Renal pelvis (tissue), 4 donors: Measurements from ENCODE around the gene CNN2. TPM values are rescaled to one million over a fixed set of nuclear protein-coding genes. Genes with fewer than 3 reads are reported as not detected.

Experiments
- DNase-seq: peaks from one replicate; pipeline ENCODE4 v3.0.0-alpha.2; 2013
- polyA plus RNA-seq, 3 donors: library from polyadenylated mRNA; unstranded; fragments of 120-200 nt; gene quantifications; one replicate each; pipeline ENCODE4 v1.2.1, GENCODE V29; 2013; ENCODE audit not compliant: insufficient read length in 3 of 3

Gene CNN2
- polyA plus RNA-seq, 3 donors: 171 to 183 (median 174) TPM

DNA sequence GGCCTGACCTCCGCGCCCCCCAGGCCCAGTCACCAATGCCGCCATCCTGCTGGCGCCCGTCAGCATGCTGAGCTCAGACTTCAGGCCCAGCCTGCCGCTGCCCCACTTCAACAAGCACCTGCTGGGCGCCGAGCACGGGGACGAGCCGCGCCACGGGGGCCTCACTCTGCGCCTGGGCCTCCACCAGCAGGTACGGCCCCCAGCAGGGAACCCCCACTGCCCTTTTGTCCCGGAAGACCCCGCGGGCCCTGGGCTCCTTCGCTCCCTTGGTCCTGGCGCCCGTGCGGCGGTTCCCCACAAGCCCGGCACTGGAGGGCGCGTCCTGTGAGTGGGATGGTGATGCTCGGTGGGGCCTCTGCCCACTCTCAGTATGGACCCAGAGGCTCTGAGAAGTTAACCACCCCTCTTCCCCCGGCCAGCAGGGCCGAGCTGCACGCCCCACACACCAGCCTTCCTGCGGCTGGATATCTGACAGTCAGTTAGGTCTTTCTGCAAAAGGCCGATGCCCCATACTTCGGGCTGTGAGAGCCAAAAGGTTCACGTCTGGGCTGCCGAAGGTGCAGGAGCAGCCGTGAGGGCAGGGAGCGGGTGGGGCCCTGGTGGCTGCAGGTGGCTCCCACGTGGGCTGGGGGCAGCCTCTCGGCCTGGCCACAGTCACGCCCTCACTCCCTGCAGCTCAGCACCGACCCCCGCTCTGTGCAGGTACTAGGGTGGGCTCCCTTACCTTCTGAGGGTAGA lies 34.3 kb upstream of the CNN2 start:
- DNase-seq: no peak

DNA sequence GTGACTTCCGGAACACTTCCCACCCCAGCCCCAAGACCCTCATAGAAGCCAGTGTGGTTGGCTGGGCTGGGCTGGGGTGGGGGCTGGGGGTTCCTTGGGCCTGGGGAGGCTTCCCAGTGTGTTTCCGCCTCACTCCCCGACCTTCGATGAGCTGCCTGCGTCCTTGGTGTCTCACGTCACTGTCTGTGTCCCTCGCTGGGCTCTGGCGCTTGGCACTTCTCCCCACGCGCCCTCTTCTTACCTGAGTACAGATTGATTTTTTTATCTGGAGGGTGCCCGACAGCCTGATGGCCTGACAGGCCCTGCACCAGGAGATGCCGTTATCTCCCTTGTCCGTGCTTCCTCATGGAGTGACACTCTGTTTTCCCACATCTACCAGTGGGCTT lies 33.7 kb upstream of the CNN2 start:
- DNase-seq: no peak

DNA sequence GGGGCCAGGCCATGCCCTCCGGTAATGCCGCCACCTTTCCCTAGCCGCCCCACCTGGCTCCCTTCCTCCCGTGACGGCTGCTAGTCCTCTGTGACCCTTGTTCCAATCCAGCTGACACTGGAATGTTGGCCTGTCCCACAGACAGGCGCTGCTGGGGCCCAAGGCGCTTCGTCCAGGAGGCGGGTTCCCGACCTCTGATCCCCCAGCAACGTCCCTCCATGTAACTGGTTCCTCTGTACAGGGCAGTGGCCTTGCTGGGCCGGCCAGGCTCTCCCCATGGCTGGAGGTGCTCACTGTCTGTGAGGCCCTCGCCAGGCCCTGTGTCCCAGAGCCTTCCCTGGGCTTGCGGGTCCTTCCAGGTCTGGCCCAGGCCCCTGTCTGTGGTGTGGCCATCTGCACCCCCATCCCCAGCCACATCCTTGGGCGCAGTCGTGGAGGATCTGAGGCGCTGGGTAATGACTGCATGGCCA lies 33.0 kb upstream of the CNN2 start:
- no peak for DNase-seq

DNA sequence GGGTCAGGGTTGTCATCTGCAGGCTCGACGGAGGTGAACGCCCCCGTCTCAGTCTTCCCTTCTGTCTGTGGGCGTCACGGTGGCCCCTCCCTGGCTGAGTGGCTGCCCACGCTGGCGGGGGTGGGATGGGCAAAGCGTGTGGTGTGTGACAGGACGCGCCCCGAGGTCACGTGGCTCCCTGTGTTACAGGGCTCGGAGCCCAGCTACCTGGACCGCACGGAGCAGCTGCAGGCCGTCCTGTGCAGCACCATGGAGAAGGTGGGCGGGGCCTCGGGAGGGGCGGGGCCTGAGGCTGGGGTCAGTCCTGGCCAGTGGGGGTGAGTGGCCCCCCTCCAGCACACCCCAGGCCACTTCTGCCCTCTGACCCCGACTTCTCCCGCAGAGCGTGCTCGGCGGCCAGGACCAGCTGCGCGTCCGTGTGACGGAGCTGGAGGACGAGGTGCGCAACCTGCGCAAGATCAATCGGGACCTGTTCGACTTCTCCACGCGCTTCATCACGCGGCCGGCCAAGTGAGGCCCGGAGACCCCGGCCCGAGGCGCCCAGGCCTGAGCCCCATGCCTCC lies 32.5 kb upstream of the CNN2 start:
- no peak for DNase-seq

DNA sequence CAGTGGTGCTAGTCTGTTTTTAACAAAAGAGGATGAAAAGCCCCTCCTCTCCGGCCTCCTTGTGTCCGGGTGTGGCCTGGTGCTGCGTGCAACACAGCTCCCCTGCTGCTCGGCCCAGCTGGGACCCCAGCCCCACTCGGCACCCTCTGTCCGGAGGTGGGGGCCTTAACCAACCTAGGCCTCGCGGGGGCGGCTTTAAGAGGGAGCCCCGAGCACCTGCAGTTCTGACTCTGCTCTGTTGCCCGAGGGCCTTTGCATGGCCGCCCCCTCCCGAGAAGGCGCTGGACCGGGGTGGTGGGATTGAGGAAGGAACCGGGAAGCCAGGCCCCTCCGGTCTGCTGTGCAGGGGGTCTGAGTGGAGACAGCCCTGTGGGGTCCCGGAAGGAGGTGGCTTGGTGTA lies 31.9 kb upstream of the CNN2 start:
- DNase-seq: no peak

DNA sequence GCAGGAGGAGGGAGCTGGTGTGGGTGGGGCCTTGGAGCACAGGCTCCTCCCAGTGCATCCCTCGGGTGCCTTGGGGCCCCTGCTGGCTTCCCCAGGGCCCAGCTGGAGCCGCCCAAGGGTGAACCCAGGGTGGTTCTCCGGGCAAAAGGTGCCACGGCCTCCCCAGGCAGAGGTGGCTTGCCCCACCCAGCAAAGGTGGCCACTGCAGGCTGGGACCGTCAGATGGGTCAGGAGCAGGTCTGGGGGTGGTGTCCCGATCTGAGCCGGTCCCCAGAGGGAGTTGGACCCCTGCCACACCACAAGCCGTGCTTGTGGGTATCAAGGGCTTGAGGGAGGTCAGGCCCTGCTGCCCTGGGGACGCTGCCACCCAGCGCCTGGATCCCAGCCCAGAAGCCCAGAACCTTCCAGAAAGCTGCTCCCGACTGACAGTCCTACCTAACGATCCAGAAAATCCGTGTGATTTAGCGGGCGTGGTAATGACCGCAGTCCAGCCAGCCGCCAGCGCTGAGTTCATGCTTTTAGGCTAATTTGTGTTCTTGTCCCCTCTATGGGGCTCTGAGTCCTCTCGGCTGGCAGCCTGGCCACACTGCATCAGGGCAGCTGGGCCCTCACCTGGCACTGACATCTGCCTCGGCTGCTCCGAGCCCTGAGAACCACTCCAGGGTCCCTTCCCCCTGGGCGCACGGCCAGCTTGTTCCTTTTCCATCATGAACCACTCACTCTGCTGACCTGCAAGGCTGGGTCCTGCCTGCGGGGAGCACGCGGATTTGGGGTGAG lies 31.2 kb upstream of the CNN2 start:
- DNase-seq: no peak

DNA sequence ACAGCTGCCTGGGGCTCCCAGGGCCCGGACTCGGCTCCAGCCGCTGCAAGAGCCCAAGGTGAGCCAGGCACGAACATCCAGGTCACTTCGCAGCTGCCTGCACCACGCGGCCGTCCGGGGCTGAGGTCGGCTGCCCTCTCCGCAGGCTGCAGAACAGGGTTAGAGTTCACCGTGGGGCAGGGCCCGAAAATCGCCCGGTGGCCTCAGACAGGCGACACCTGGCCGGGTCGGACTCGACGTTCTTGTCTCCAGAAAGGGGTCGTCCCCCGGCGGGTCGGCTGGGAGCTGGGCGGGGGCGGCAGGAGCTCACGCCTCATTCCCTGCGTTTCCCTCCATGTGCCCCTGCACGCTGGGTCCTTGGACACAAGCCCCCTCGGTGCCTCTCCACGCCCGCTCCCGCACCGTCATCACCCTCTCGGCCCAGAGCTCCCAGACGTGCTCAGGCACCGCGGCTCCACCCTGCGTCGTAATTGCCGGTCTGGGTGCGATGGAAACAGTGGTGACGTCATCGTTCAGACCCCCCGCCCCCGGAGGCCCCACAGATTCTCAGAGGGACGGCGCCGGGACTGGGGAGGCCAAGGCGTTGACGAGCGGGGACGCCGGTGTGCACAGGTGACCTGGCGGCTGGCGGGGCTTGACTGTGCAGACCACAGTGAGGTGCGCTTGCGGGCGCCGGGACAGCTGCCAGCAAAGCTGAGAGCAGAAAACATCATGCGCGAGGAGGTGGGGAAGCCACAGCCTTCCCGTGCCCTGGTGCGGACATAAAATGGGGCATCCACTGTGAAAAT lies 30.2 kb upstream of the CNN2 start:
- no peak for DNase-seq

DNA sequence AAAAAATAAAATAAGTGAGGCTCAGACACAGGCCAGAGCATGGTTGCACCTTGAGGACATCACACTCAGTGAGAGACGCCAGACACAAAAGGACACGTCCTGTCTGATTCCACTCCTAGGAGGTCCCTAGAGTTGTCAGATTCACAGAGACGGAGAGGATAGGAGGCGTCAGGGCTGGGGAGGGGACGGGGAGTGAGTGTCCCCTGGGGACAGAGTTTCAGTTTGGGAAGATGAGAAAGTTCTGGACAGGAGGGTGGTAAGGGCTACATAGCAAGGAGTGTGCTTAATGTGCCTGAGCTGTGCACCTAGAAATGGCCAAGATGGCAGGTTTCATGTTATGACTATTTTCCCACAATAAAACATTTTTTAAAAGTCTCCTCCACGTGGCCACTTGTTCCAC lies 28.3 kb upstream of the CNN2 start:
- no peak for DNase-seq

DNA sequence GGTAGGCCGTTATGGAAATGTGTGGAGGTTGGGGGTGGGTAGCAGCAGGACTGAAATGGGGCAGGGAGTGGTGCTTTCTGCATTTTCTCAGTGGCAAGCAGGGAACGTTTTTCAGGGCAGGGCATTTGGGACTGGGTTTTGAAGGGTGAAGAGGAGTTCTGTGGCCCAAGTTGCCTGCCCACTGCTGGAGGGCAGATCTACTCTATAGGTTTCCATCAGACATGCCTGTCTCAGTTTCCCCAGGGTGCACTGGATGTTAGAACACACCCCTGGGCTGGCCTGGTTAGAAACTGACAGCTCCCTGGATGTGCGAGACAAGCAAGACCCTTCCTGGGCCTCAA lies 27.1 kb upstream of the CNN2 start:
- DNase-seq: no peak

DNA sequence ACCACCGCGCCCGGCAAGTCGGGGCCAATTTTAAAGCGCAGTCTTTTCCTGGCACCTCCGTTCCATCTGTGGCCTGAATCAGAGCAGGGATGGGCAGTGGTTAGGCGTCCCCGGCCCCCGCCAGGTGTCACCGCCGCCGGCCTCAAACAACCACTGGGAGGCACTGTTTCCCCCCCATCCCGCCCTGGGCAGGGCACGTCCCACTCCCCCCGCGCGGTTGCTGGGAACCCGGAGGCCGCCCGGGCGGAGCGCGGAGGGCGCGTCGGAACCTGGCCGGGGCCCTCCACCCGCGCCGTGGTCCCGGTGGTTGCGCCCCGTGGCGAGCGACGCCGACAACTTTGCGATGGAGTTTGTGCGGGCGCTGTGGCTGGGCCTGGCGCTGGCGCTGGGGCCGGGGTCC lies 26.3 kb upstream of the CNN2 start, which contains the start of gene GRIN3B:
Gene GRIN3B (plus strand): TSS at position 325 of the 400 bp plus-strand sequence. CDS start 19 bp downstream, at position 344.
- DNase-seq: no peak

DNA sequence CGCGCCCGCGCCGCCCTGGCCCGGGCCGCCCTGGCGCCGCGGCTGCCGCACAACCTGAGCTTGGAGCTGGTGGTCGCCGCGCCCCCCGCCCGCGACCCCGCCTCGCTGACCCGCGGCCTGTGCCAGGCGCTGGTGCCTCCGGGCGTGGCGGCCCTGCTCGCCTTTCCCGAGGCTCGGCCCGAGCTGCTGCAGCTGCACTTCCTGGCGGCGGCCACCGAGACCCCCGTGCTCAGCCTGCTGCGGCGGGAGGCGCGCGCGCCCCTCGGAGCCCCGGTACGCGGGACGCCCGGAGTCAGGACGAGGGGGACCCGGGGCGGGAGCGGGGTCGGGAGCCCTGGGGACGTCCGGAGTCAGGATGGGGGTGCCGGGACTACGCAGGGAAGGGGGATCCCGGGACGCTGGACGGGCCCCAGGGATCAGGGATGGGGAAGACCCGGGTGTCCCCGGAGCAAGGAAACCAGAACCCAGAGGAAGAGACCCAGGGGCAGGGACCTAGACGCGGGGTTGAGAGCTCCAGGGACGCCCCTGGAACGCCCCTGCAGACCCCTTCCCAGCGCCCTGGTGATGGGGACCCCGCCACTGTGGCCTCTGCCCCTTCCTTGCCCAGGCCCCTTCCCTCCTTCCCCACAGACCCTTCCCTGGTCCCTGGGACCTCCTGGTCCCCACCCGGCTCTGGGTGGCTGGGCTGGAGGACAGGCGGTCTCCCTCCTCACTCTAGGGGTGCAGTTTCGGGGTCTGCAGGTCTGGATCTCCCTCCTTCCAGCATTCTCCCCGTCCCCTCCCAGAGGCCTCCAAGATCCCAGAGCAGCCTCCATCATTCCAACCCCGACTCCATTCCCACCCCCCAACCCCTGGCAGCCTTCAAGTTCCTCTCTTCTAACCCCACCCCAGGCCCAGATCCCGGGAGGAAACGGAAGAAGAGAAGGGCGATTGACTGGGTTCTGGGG lies 25.5 kb upstream of the CNN2 start:
- DNase-seq: no peak

DNA sequence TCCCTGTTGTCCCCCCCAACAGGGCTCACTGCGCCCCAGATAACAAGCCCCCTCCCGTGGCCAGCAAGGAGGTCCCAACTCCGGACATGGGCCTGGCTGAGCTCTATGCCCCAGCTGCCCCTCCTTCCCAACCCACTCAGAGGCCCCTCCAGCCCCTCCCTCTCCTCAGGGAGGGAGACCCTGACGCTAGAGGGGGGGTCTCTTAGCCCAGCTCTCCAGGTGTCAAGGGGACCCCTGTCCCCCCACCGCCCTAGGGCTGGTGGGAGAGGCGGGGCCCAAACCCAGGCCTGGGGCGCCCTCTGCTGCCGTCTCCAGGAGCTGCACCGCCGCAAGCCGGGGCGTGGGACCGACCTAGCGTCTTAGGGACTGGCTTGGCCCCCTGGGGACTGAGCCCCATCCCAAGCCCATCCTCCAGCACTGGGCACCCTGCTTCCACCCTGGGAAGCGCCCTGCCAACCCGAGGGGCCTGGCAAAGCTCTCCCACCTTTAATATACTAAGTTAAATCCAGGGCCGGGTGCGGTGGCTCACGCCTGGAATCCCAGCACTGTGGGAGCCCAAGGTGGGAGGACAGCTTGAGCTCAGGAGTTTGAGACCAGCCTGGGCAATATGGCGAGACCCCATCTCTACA lies 24.8 kb upstream of the CNN2 start:
- no peak for DNase-seq

DNA sequence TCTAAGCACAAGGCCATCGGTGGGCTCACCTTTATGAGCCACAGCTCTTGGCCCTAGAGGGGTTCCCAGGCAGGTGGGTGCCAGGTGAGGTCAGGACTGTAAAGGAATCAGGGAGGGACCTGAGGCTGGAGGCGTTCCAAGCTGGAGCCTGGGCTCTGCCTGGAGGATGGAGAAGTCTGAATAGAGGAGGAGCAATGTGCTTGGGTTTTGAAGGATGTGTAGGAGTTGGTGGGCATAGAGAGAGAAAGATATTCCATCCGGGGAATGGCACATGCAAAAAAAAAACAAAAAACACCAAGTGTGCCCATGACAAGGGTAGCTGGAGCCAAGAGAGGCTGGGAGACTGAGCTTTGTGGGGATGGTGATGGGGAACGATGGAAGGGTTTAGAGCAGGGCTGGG lies 23.8 kb upstream of the CNN2 start:
- DNase-seq: no peak

DNA sequence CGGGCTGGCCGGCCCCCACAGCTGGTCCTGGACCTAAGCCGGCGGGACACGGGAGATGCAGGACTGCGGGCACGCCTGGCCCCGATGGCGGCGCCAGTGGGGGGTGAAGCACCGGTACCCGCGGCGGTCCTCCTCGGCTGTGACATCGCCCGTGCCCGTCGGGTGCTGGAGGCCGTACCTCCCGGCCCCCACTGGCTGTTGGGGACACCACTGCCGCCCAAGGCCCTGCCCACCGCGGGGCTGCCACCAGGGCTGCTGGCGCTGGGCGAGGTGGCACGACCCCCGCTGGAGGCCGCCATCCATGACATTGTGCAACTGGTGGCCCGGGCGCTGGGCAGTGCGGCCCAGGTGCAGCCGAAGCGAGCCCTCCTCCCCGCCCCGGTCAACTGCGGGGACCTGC lies 23.1 kb upstream of the CNN2 start:
- no peak for DNase-seq

DNA sequence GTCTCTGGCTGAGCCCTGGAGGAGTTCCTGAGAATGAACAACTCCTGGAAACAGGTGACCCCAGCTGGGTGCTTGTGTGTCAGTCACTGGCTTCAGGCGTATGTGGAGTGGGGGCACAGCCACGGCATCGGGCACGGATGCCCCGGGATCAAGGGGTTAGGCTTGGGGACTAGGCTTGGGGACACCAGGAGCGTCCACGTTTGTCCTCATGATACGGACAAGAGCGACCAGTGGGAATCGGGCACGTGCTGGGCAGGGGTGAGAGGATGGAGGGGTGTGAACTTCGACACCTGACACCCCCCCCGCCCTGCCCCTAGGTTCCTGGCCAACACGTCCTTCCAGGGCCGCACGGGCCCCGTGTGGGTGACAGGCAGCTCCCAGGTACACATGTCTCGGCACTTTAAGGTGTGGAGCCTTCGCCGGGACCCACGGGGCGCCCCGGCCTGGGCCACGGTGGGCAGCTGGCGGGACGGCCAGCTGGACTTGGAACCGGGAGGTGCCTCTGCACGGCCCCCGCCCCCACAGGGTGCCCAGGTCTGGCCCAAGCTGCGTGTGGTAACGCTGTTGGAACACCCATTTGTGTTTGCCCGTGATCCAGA lies 22.1 kb upstream of the CNN2 start:
- no peak for DNase-seq

DNA sequence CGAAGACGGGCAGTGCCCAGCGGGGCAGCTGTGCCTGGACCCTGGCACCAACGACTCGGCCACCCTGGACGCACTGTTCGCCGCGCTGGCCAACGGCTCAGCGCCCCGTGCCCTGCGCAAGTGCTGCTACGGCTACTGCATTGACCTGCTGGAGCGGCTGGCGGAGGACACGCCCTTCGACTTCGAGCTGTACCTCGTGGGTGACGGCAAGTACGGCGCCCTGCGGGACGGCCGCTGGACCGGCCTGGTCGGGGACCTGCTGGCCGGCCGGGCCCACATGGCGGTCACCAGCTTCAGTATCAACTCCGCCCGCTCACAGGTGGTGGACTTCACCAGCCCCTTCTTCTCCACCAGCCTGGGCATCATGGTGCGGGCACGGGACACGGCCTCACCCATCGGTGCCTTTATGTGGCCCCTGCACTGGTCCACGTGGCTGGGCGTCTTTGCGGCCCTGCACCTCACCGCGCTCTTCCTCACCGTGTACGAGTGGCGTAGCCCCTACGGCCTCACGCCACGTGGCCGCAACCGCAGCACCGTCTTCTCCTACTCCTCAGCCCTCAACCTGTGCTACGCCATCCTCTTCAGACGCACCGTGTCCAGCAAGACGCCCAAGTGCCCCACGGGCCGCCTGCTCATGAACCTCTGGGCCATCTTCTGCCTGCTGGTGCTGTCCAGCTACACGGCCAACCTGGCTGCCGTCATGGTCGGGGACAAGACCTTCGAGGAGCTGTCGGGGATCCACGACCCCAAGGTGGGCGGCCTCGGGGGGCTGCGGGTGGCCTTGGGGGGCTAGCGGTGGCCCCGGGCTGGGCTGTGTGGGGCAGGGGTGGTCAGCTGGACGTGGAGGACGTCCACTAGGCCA lies 21.4 kb upstream of the CNN2 start:
- no peak for DNase-seq

DNA sequence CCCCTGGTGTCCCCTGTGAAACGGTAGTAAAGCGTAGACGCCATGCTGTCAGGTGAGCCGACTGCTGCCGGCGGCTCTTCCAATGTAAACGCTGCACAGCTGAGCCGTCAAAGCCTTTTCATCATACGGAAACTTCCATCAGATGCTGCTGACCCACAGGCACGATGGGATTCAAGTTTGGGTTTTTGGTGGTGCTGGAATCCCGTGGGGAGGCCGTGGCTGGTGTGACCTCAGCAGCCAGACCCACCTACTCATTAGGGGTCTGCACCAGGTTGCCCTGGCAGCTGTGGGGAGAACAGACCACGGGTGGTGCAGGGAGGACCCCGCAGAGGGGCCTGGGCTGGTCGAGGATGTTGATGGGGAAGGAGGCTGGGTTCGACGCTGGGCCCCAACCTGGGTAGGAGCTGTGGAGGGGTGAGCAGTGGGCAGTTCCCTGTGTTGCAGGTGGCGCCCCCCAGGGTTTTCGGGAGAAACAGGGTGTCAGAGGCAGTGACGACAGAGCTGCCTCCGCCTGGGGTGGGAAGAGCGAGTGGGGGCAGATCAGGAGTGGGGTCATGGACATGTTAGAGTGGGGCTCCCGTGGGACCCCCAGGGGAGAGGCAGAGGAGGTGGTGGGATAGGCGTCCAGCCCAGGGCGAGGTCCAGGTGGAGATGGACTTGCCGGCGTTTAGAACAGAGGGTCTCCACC lies 19.6 kb upstream of the CNN2 start:
- DNase-seq: no peak

DNA sequence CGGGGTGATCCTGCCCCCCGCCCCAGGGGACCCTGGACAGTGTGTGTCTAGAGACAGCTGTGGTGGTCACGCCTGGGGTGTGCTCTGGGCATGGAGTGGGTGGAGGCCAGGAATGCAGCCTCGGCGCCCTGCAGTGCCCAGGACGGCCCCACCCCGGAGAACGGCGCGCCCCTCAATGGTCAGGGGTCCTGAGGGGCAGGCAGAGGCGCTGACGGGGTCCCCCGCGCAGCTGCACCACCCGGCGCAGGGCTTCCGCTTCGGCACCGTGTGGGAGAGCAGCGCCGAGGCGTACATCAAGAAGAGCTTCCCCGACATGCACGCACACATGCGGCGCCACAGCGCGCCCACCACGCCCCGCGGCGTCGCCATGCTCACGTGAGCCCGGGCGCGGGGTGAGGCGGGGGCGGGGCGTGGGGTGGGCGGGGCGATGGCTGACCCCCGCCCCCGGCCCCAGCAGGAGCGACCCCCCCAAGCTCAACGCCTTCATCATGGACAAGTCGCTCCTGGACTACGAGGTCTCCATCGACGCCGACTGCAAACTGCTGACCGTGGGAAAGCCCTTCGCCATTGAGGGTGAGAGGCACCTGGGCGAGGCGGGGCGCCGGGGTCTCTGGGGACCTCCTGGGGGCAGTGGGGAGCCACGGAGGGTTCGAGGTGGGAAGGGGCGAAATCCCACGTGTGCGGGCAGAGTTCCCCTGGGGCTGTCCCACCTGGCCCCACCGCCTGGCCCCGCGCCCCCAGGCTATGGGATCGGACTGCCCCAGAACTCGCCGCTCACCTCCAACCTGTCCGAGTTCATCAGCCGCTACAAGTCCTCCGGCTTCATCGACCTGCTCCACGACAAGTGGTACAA lies 18.8 kb upstream of the CNN2 start:
- no peak for DNase-seq
